HCT116 (cell line): ENCODE data around the gene NDUFA5. TPM values are rescaled to one million over a fixed set of nuclear protein-coding genes. Genes with fewer than 3 reads are reported as not detected.

Experiments
- ATAC-seq: fragments of 200-7000 bp; cut with Tn5 transposase; 2 replicates; pipeline ENCODE4 v1.9.1; 2020; ENCODE audit warnings: mild to moderate bottlenecking, moderate library complexity
- BruUV-seq: library from RNA; stranded (reverse); fragments of 400-500 nt; replicated peaks from 2 replicates; lab custom pipeline; 2021; lab: Mats Ljungman, UMichigan
- CTCF ChIA-PET: fragments of 300-600 bp; sonication (Branson Sonifier 250); formaldehyde crosslinking; loops from one replicate; lab custom pipeline; 2021; ENCODE audit warnings: antibody characterized with exemption; lab: Charles Lee
- POLR2A ChIA-PET: fragments of 300-600, 350-600 bp; sonication (Branson Sonifier 250); formaldehyde crosslinking; loops from one replicate; lab custom pipeline; 2021; ENCODE audit warnings: antibody characterized with exemption; lab: Charles Lee
- RAD21 ChIA-PET, 2 experiments: fragments of 300-600 bp; sonication (Branson Sonifier 250); formaldehyde crosslinking; loops; one replicate each; lab custom pipeline; 2023; ENCODE audit warnings: low total read pairs in 2 of 2; ENCODE audit not compliant: uncharacterized antibody in 2 of 2, unreplicated experiment in 2 of 2, low non-redundant PET in 1 of 2; lab: Charles Lee
- DNase-seq: peaks from one replicate; pipeline ENCODE4 v3.0.0-alpha.2; 2010; ENCODE audit warnings: low read depth, low spot score
- H2AFZ ChIP-seq: fragments of 200-600 bp; shearing (Covaris generic), sonication (generic); 2 replicates; pipeline ENCODE4 v1.6.1; 2017; ENCODE audit warnings: low read depth, mixed run types, mixed read lengths, antibody characterized with exemption, low read length; ENCODE audit not compliant: poor library complexity, severe bottlenecking
- H3K27ac ChIP-seq: 2 replicates; pipeline ENCODE4 v1.5.1; 2012; ENCODE audit warnings: low read depth, low read length
- H3K27me3 ChIP-seq: fragments of 200-600 bp; sonication (generic); 2 replicates; pipeline ENCODE4 v1.6.1; 2016; ENCODE audit warnings: mixed run types, low read length, mixed read lengths; ENCODE audit not compliant: insufficient read depth
- H3K36me3 ChIP-seq, 2 experiments: fragments of 200-500 bp in 1 of 2; fragments of 200-600 bp in 1 of 2; sonication (Bioruptor generic) in 1 of 2; sonication (generic) in 1 of 2; 2 replicates each; pipeline versions ENCODE4 v1.5.1 to v1.6.1; 2014 to 2016; ENCODE audit warnings: low read length in 2 of 2, inconsistent platforms in 1 of 2, mixed read lengths in 1 of 2, mixed run types in 1 of 2; ENCODE audit not compliant: insufficient read depth in 2 of 2, control insufficient read depth in 1 of 2
- H3K4me1 ChIP-seq, 2 experiments: fragments of 200-600 bp in 1 of 2; sonication (generic) in 1 of 2; 2 replicates each; pipeline versions ENCODE4 v1.5.1 to v1.6.1; 2012 to 2017; ENCODE audit warnings: low read length in 2 of 2, inconsistent platforms in 1 of 2, mild to moderate bottlenecking in 1 of 2, mixed read lengths in 1 of 2, mixed run types in 1 of 2, moderate library complexity in 1 of 2; ENCODE audit not compliant: insufficient read depth in 2 of 2, control insufficient read depth in 1 of 2
- H3K4me2 ChIP-seq: fragments of 200-600 bp; sonication (generic); 2 replicates; pipeline ENCODE4 v1.6.1; 2017; ENCODE audit warnings: mixed run types, low read length, mixed read lengths
- H3K4me3 ChIP-seq, 2 experiments: fragments of 200-600 bp in 1 of 2; sonication (generic) in 1 of 2; replicated peaks in 1 of 2; 2 replicates each; pipeline ENCODE4 v1.5.1; 2011 to 2016; ENCODE audit warnings: low read length in 2 of 2, control low read depth in 1 of 2, low read depth in 1 of 2, mild to moderate bottlenecking in 1 of 2, mixed read lengths in 1 of 2, mixed run types in 1 of 2
- H3K79me2 ChIP-seq: fragments of 200-600 bp; sonication (generic); 2 replicates; pipeline ENCODE4 v1.6.1; 2017; ENCODE audit warnings: mild to moderate bottlenecking, mixed run types, low read length, moderate library complexity, mixed read lengths; ENCODE audit not compliant: insufficient read depth
- H3K9ac ChIP-seq: fragments of 200-600 bp; sonication (generic); 2 replicates; pipeline ENCODE4 v1.6.1; 2016; ENCODE audit warnings: low read length, mixed read lengths
- H3K9me2 ChIP-seq: fragments of 200-600 bp; sonication (generic), shearing (Covaris generic); 2 replicates; pipeline ENCODE4 v1.6.1; 2017; ENCODE audit warnings: mixed run types, mild to moderate bottlenecking, moderate library complexity; ENCODE audit not compliant: insufficient read depth
- H3K9me3 ChIP-seq, 2 experiments: fragments of 200-500 bp in 1 of 2; fragments of 200-600 bp in 1 of 2; sonication (Bioruptor generic) in 1 of 2; sonication (generic) in 1 of 2; 2 replicates each; pipeline ENCODE4 v1.6.1; 2014 to 2017; ENCODE audit warnings: low read length in 2 of 2, mixed read lengths in 2 of 2, inconsistent platforms in 1 of 2, low read depth in 1 of 2, mild to moderate bottlenecking in 1 of 2, mixed run types in 1 of 2, moderate library complexity in 1 of 2; ENCODE audit not compliant: control insufficient read depth in 1 of 2, insufficient read depth in 1 of 2
- H4K20me1 ChIP-seq: fragments of 200-600 bp; sonication (generic), shearing (Covaris generic); 2 replicates; pipeline ENCODE4 v1.6.1; 2017; ENCODE audit warnings: mixed run types, mild to moderate bottlenecking, moderate library complexity; ENCODE audit not compliant: insufficient read depth
- CBX3 ChIP-seq: IDR thresholded peaks from 2 replicates; pipeline ENCODE4 v1.6.1; 2012; ENCODE audit warnings: low read depth
- CTCF ChIP-seq, 3 experiments: fragments of 200-600 bp in 1 of 3; sonication (generic) in 1 of 3; IDR thresholded peaks in 2 of 3; conservative IDR thresholded peaks in 1 of 3; 2 replicates each; pipeline ENCODE4 v1.5.1; 2012 to 2017; ENCODE audit warnings: low read depth in 2 of 3, low read length in 2 of 3, antibody characterized with exemption in 1 of 3, borderline replicate concordance in 1 of 3, control low read depth in 1 of 3, mild to moderate bottlenecking in 1 of 3, mixed read lengths in 1 of 3, mixed run types in 1 of 3, moderate library complexity in 1 of 3; ENCODE audit not compliant: insufficient read depth in 1 of 3
- EGR1 ChIP-seq: IDR thresholded peaks from 2 replicates; pipeline ENCODE4 v1.6.1; 2012; ENCODE audit warnings: low read depth
- ELF1 ChIP-seq: IDR thresholded peaks from 2 replicates; pipeline ENCODE4 v1.6.1; 2012; ENCODE audit warnings: low read depth, borderline replicate concordance
- EZH2 ChIP-seq: fragments of 200-600 bp; sonication (generic); IDR thresholded peaks from 2 replicates; pipeline ENCODE4 v1.6.1; 2017; ENCODE audit warnings: antibody characterized with exemption, mixed run types
- EZH2phosphoT487 ChIP-seq: fragments of 200-600 bp; IDR thresholded peaks from 2 replicates; pipeline ENCODE4 v1.6.1; 2018; ENCODE audit warnings: antibody characterized with exemption, borderline replicate concordance
- FOSL1 ChIP-seq: IDR thresholded peaks from 2 replicates; pipeline ENCODE4 v1.6.1; 2012; ENCODE audit warnings: low read depth
- JUND ChIP-seq: IDR thresholded peaks from 2 replicates; pipeline ENCODE4 v1.6.1; 2012
- MAX ChIP-seq: IDR thresholded peaks from 2 replicates; pipeline ENCODE4 v1.6.1; 2012
- POLR2A ChIP-seq: IDR thresholded peaks from 2 replicates; pipeline ENCODE4 v1.7.0; 2011; ENCODE audit warnings: borderline replicate concordance; ENCODE audit not compliant: insufficient read depth, insufficient read length; ENCODE audit errors: extremely low read depth
- POLR2AphosphoS5 ChIP-seq: IDR thresholded peaks from 2 replicates; pipeline ENCODE4 v1.6.1; 2011; ENCODE audit warnings: mild to moderate bottlenecking, low read depth, low read length, moderate library complexity
- SP1 ChIP-seq: IDR thresholded peaks from 2 replicates; pipeline ENCODE4 v1.6.1; 2012; ENCODE audit warnings: low read depth
- SRF ChIP-seq: IDR thresholded peaks from 2 replicates; pipeline ENCODE4 v1.6.1; 2012; ENCODE audit warnings: low read depth
- TCF7L2 ChIP-seq: IDR thresholded peaks from 2 replicates; pipeline ENCODE4 v1.7.0; 2011; ENCODE audit warnings: borderline replicate concordance, inconsistent platforms; ENCODE audit not compliant: insufficient read depth, insufficient read length; ENCODE audit errors: extremely low read depth
- YY1 ChIP-seq: IDR thresholded peaks from 2 replicates; pipeline ENCODE4 v1.6.1; 2011; ENCODE audit warnings: low read length, low read depth, moderate library complexity, mild to moderate bottlenecking; ENCODE audit not compliant: insufficient replicate concordance; ENCODE audit errors: extremely low read depth
- ZFX ChIP-seq: fragments of 450-650 bp; IDR thresholded peaks from 2 replicates; pipeline ENCODE4 v1.6.1; 2017
- intact Hi-C: fragments of 100-400 bp; cut with micrococcal nuclease; formaldehyde crosslinking; loops from 2 replicates; pipeline ENCODE4 v1.10.0; 2022
- total RNA-seq: library from RNA; stranded (reverse); gene quantifications from one replicate; pipeline ENCODE4 v1.2.1, GENCODE V29; 2021; ENCODE audit not compliant: unreplicated experiment

Gene NDUFA5
- total RNA-seq, 1 experiment from 2014 or later, result 64.2 TPM

GRCh38 chr7:123555484-123555883 lies 2.1 kb downstream of the NDUFA5 start:
- Histone ChIP-seq H2AFZ (no peak overlapping the region), H3K27me3 (no peaks in the 10 kb centered on the region)
- BruUV-seq, result no TSS peak
- CTCF ChIA-PET, result no interaction called here
- TF ChIP-seq JUND (no peak), SP1 (no peak), POLR2AphosphoS5 (no peak), CTCF (IDR thresholded peaks at IDR 0.05 in 2 of 3, conservative IDR thresholded peaks at IDR 0.05 in 1 of 3; ENCODE audit: borderline replicate concordance in 1 of 3, insufficient read depth in 1 of 3, low read depth in 2 of 3, low read length in 2 of 3) (no peak), MAX (no peak), EGR1 (no peak)
- TF ChIP-seq, all 23 proteins: peak for 0
- H3K36me3 ChIP-seq, result peaks cover 3 to 6% of the 10 kb centered on the region in 2 experiments; a peak in 1 of 4 replicates
- POLR2A ChIA-PET, result no interaction called here
- no peak overlapping the region for H3K4me3 ChIP-seq
- ATAC-seq, result no peak
- no peak for DNase-seq
- no peak overlapping the region; the same call in 1 of the 2 replicates for H3K4me2 ChIP-seq
- H4K20me1 ChIP-seq, result no peaks in the 10 kb centered on the region
- intact Hi-C loops, result no loop called here
- H3K4me1 ChIP-seq, result peaks cover 5 to 12% of the 10 kb centered on the region in 2 experiments; a peak in 3 of 4 replicates
- no peak overlapping the region for H3K27ac ChIP-seq
- H3K9me3 ChIP-seq, result no peaks in the 10 kb centered on the region
- peaks cover 47% of the 10 kb centered on the region for H3K79me2 ChIP-seq
- H3K9ac ChIP-seq, result no peak overlapping the region
- H3K9me2 ChIP-seq, result no peaks in the 10 kb centered on the region
- RAD21 ChIA-PET, result no interaction called here

GRCh38 chr7:123553159-123553558 lies 4.5 kb downstream of the NDUFA5 start:
- BruUV-seq, result no TSS peak
- Histone ChIP-seq H3K36me3 (peaks cover 9 to 12% of the 10 kb centered on the region in 2 experiments; a peak in 1 of 4 replicates), H3K9me2 (no peaks in the 10 kb centered on the region), H3K9me3 (no peaks in the 10 kb centered on the region), H3K4me3 (no peak overlapping the region), H3K79me2 (peaks cover 47% of the 10 kb centered on the region), H4K20me1 (no peaks in the 10 kb centered on the region)
- POLR2A ChIA-PET, result no interaction called here
- no peak for TF ChIP-seq ZFX
- TF ChIP-seq EGR1, result no peak
- no peak for TF ChIP-seq EZH2
- no peak for TF ChIP-seq ELF1
- no peak for TF ChIP-seq CBX3
- TF ChIP-seq FOSL1, result no peak
- no peak for TF ChIP-seq EZH2phosphoT487
- no peak for TF ChIP-seq JUND
- no peak for TF ChIP-seq SRF
- no peak for TF ChIP-seq TCF7L2
- TF ChIP-seq POLR2AphosphoS5, result no peak
- TF ChIP-seq YY1, result no peak
- TF ChIP-seq POLR2A, result no peak
- TF ChIP-seq, all 23 proteins: peak for 0
- H3K4me1 ChIP-seq, result peaks cover 5 to 9% of the 10 kb centered on the region in 2 experiments; a peak in 3 of 4 replicates
- ATAC-seq (no peak), DNase-seq (no peak)
- H3K27me3 ChIP-seq, result no peaks in the 10 kb centered on the region
- CTCF ChIA-PET, result no interaction called here
- H3K27ac ChIP-seq, result no peak overlapping the region
- H2AFZ ChIP-seq, result no peak overlapping the region
- intact Hi-C loops, result no loop called here
- H3K4me2 ChIP-seq, result no peak overlapping the region
- no peak overlapping the region for H3K9ac ChIP-seq
- RAD21 ChIA-PET, result no interaction called here
